Measurements from ENCODE around the gene DBP.
A peak's percentile ranks its signal among the peaks of the same experiment; 100 is the strongest.

The DBP gene

GRCh38 chr19:48624791-48625723 is 12.1 kb downstream of the DBP start:
- DNase-seq, result no peak

GRCh38 chr19:48624067-48624594 is 13.0 kb downstream of the DBP start:
- peak; percentile 98 to 99 for DNase-seq

- no peak for DNase-seq
Measured at GRCh38 chr19:48623556-48624066, 13.6 kb downstream of the DBP start.

- no peak for DNase-seq
Measured at GRCh38 chr19:48619692-48620585, 17.2 kb downstream of the DBP start.

- peak; percentile 95 to 96 for DNase-seq
Measured at GRCh38 chr19:48618916-48619691, 18.1 kb downstream of the DBP start, which contains the start of the genes RPL18 and SPHK2. RPL18 (minus strand) TSS chr19:48619178; CDS start chr19:48619143, 35 bp downstream. SPHK2 (plus strand) TSS chr19:48619506; CDS start chr19:48620515, 1,009 bp downstream.

GRCh38 chr19:48618278-48618915 is 18.8 kb downstream of the DBP start:
- DNase-seq, result no peak

- no peak for DNase-seq
Measured at GRCh38 chr19:48617146-48617937, 19.8 kb downstream of the DBP start.

- DNase-seq, result no peak
Measured at GRCh38 chr19:48616491-48617056, 20.6 kb downstream of the DBP start.

GRCh38 chr19:48616041-48616436 is 21.1 kb downstream of the DBP start:
- DNase-seq, result no peak

GRCh38 chr19:48615231-48616040 is 21.7 kb downstream of the DBP start:
- no peak for DNase-seq

- DNase-seq, result peak in 1 of 2 donors; percentile 54
Measured at GRCh38 chr19:48614436-48615230, 22.5 kb downstream of the DBP start, which contains the start of gene FAM83E. FAM83E (minus strand) TSS chr19:48615076; CDS start chr19:48613372, 1,704 bp downstream.

- DNase-seq, result no peak
Measured at GRCh38 chr19:48613852-48614435, 23.2 kb downstream of the DBP start.

GRCh38 chr19:48613024-48613851 is 23.9 kb downstream of the DBP start:
- no peak for DNase-seq

GRCh38 chr19:48611872-48612271 is 25.3 kb downstream of the DBP start:
- DNase-seq, result no peak

GRCh38 chr19:48609571-48610108 is 27.5 kb downstream of the DBP start:
- DNase-seq, result no peak

GRCh38 chr19:48608798-48609263 is 28.3 kb downstream of the DBP start:
- peak in 1 of 2 donors; percentile 58 for DNase-seq

GRCh38 chr19:48607359-48607755 is 29.8 kb downstream of the DBP start:
- no peak for DNase-seq

Measured in stimulated activated CD4-positive, alpha-beta T cell treated with anti-CD3 and anti-CD28 coated beads, Interleukin-2, amount 100 ng/mL, for 24 hours (primary cell).